B cell (primary cell): ENCODE measurements around the gene LRRC8E. TPM values are rescaled to one million over a fixed set of nuclear protein-coding genes. Genes with fewer than 3 reads are reported as not detected.

Experiments
- ATAC-seq: fragments of 200-7000 bp; cut with Tn5 transposase; one replicate; pipeline ENCODE4 v1.10.0; 2021; ENCODE audit warnings: low read depth, mild to moderate bottlenecking, moderate number of reproducible peaks, moderate library complexity
- CTCF ChIA-PET: fragments of 350-600 bp; sonication (Branson Sonifier 250); formaldehyde crosslinking; loops from one replicate; lab custom pipeline; 2021; ENCODE audit warnings: antibody characterized with exemption, inconsistent platforms; lab: Charles Lee
- POLR2A ChIA-PET: fragments of 350-600 bp; sonication (Branson Sonifier 250); formaldehyde crosslinking; loops from one replicate; lab custom pipeline; 2021; ENCODE audit warnings: antibody characterized with exemption; lab: Charles Lee
- DNase-seq: peaks from one replicate; pipeline ENCODE4 v3.0.0; 2013
- H2AFZ ChIP-seq: 2 replicates; pipeline ENCODE4 v1.6.1; 2012; ENCODE audit warnings: mild to moderate bottlenecking, low read depth, low read length; ENCODE audit not compliant: insufficient read depth, poor library complexity, severe bottlenecking
- H3K27ac ChIP-seq, 2 donors: 1 replicate in 1 of 2; 2 replicates in 1 of 2; pipeline ENCODE4 v1.5.1; 2012 to 2013; ENCODE audit warnings: low read length in 2 of 2, mild to moderate bottlenecking in 2 of 2, moderate library complexity in 1 of 2
- H3K27me3 ChIP-seq, 4 experiments: fragments of 200-600 bp in 1 of 4; sonication (generic) in 1 of 4; replicated peaks in 1 of 4; 1 replicate in 2 of 4; 2 replicates in 2 of 4; pipeline versions ENCODE4 v1.6.1 to v1.7.0; 2013 to 2016; ENCODE audit warnings: low read length in 3 of 4, mild to moderate bottlenecking in 2 of 4, mixed read lengths in 1 of 4, moderate library complexity in 1 of 4; ENCODE audit not compliant: insufficient read depth in 4 of 4, control insufficient read depth in 3 of 4; ENCODE audit errors: control extremely low read depth in 1 of 4
- H3K36me3 ChIP-seq, 2 experiments: replicated peaks in 1 of 2; 1 replicate in 1 of 2; 2 replicates in 1 of 2; pipeline versions ENCODE4 v1.6.1 to v1.7.1; 2013; ENCODE audit warnings: low read length in 1 of 2; ENCODE audit not compliant: insufficient read depth in 2 of 2, control insufficient read depth in 1 of 2; ENCODE audit errors: control extremely low read depth in 1 of 2, extremely low read depth in 1 of 2
- H3K4me1 ChIP-seq, 2 donors: fragments of 200-600 bp in 1 of 2; sonication (generic) in 1 of 2; 1 replicate in 1 of 2; 2 replicates in 1 of 2; pipeline versions ENCODE4 v1.5.1 to v1.6.1; 2013 to 2017; ENCODE audit warnings: low read length in 2 of 2; ENCODE audit not compliant: control insufficient read depth in 2 of 2, insufficient read depth in 2 of 2
- H3K4me2 ChIP-seq: replicated peaks from 2 replicates; pipeline ENCODE3; 2012; ENCODE audit warnings: mild to moderate bottlenecking, low read depth, low read length; ENCODE audit not compliant: poor library complexity, severe bottlenecking
- H3K4me3 ChIP-seq, 5 experiments: fragments of 200-600 bp in 1 of 5; sonication (generic) in 1 of 5; 1 replicate in 3 of 5; 2 replicates in 2 of 5; pipeline versions ENCODE4 v1.5.1 to v1.7.0; 2011 to 2016; ENCODE audit warnings: low read length in 4 of 5, mild to moderate bottlenecking in 4 of 5, low read depth in 2 of 5, control low read depth in 1 of 5, moderate library complexity in 1 of 5; ENCODE audit not compliant: insufficient read depth in 1 of 5; ENCODE audit errors: control extremely low read depth in 1 of 5, extremely low read depth in 1 of 5
- H3K79me2 ChIP-seq: fragments of 200-600 bp; sonication (generic); one replicate; pipeline ENCODE4 v1.6.0; 2016; ENCODE audit warnings: low read length; ENCODE audit not compliant: control insufficient read depth, insufficient read depth
- H3K9ac ChIP-seq: fragments of 200-600 bp; sonication (generic); 2 replicates; pipeline ENCODE4 v1.6.1; 2017; ENCODE audit warnings: mild to moderate bottlenecking, low read length, moderate library complexity
- H3K9me3 ChIP-seq, 3 donors: one replicate each; pipeline versions ENCODE4 v1.6.1 to v1.7.1; 2013; ENCODE audit warnings: low read length in 2 of 3; ENCODE audit not compliant: control insufficient read depth in 2 of 3, insufficient read depth in 1 of 3; ENCODE audit errors: control extremely low read depth in 1 of 3
- H4K20me1 ChIP-seq: 2 replicates; pipeline ENCODE4 v1.6.0; 2012; ENCODE audit warnings: mild to moderate bottlenecking, low read length; ENCODE audit not compliant: insufficient read depth, control insufficient read depth, poor library complexity, severe bottlenecking
- H3K27ac Mint-ChIP-seq: one replicate; pipeline ENCODE4 v1.8.0; 2021; ENCODE audit warnings: mixed read lengths
- H3K27me3 Mint-ChIP-seq: one replicate; pipeline ENCODE4 v1.8.0; 2021; ENCODE audit warnings: mixed read lengths
- H3K4me1 Mint-ChIP-seq: one replicate; pipeline ENCODE4 v1.8.0; 2021; ENCODE audit warnings: mixed read lengths
- H3K4me3 Mint-ChIP-seq: one replicate; pipeline ENCODE4 v1.8.0; 2021; ENCODE audit warnings: mixed read lengths
- H3K9me3 Mint-ChIP-seq: one replicate; pipeline ENCODE4 v1.8.0; 2022; ENCODE audit warnings: mixed read lengths; ENCODE audit not compliant: insufficient read depth
- EZH2 ChIP-seq: IDR thresholded peaks from 2 replicates; pipeline ENCODE4 v1.6.1; 2012; ENCODE audit warnings: borderline replicate concordance, low read depth, mild to moderate bottlenecking, moderate library complexity, low read length; ENCODE audit not compliant: insufficient read depth, poor library complexity, severe bottlenecking
- WGBS: methylation state at CpG from one replicate; pipeline ENCODE4 v1.1.5; 2013; ENCODE audit warnings: missing lambda C conversion rate; ENCODE audit not compliant: insufficient coverage; 5-methylcytosine and 5-hydroxymethylcytosine counted together
- intact Hi-C: fragments of 100-400 bp; cut with micrococcal nuclease; formaldehyde crosslinking; loops from one replicate; pipeline ENCODE4 v1.10.0; 2022
- polyA plus RNA-seq: library from polyadenylated mRNA; depleted of rRNA; stranded (reverse); fragments of >200 nt; gene quantifications from 2 replicates; pipeline ENCODE4 v1.2.3, GENCODE V29; 2012
- total RNA-seq, 2 donors: library from RNA; stranded (reverse); fragments of 120-200 nt in 1 of 2; gene quantifications; 1 replicate in 1 of 2; 2 replicates in 1 of 2; pipeline versions ENCODE4 v1.2.3 to v1.2.4, GENCODE V29; 2013 to 2022
- TF ChIP-seq, protein P1 (sequence below): fragments of 200-600 bp; IDR thresholded peaks from one replicate; pipeline ENCODE4 v1.8.0; 2022; ENCODE audit warnings: antibody characterized with exemption, mild to moderate bottlenecking

The LRRC8E gene
- total and polyA plus RNA-seq, 2 donors (not counting 1 experiment from before 2014, with no cell fraction given), result not detected

DNA sequence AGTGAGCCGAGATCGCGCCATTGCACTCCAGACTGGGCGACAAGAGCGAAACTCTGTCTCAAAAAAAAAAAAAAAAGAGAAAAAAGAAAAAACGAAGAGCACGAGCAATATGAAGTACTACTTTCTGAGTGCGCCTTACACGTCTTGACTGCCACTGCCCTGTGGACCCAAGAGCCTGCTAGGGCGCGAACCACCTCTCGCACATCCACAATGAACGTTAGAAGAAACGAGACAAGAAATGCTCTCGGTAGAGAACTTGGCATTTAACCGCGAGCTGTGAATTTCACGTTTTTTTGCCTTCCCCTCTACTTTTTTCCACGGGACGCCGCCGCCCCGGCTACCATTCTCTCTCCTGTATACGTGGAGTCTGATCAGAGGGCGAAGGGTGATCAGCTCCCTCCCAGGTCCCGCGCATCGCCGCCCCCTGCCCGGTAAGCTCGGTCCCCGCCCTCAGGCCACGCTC, 54.7 kb downstream of the LRRC8E start:
- Histone ChIP-seq H3K79me2 (peaks cover 40% of the 10 kb centered on the region), H3K36me3 (peaks cover 0 to 19% of the 10 kb centered on the region in 2 experiments), H3K27ac (peak overlapping the region; percentile 94 to 99), H3K4me2 (peak overlapping the region; percentile 84), H4K20me1 (no peaks in the 10 kb centered on the region), H3K27me3 (no peaks in the 10 kb centered on the region), H3K4me1 (peaks cover 12 to 21% of the 10 kb centered on the region in 2 donors), H3K4me3 (peak overlapping the region; percentile 70 to 97 (median 87)), H2AFZ (peak overlapping the region; percentile 94), H3K9me3 (no peaks in the 10 kb centered on the region), H3K9ac (peak overlapping the region; percentile 100)
- TF ChIP-seq EZH2, result no peak
- TF ChIP-seq, protein P1, sequence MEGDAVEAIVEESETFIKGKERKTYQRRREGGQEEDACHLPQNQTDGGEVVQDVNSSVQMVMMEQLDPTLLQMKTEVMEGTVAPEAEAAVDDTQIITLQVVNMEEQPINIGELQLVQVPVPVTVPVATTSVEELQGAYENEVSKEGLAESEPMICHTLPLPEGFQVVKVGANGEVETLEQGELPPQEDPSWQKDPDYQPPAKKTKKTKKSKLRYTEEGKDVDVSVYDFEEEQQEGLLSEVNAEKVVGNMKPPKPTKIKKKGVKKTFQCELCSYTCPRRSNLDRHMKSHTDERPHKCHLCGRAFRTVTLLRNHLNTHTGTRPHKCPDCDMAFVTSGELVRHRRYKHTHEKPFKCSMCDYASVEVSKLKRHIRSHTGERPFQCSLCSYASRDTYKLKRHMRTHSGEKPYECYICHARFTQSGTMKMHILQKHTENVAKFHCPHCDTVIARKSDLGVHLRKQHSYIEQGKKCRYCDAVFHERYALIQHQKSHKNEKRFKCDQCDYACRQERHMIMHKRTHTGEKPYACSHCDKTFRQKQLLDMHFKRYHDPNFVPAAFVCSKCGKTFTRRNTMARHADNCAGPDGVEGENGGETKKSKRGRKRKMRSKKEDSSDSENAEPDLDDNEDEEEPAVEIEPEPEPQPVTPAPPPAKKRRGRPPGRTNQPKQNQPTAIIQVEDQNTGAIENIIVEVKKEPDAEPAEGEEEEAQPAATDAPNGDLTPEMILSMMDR, result no peak
- H3K4me1 Mint-ChIP-seq, result peaks cover 30% of the 10 kb centered on the region
- WGBS, result 10% methylated on average over 31 of the region's 33 CpGs
- no peaks in the 10 kb centered on the region for H3K27me3 Mint-ChIP-seq
- H3K27ac Mint-ChIP-seq, result peak overlapping the region; percentile 97
- DNase-seq (no peak), ATAC-seq (peak; percentile 1)
- ChIA-PET CTCF (interaction anchor here (0.7 to 3.9 kb wide), 17 partner anchors 8 to 375 kb away, joined by 3 to 28 read pairs (median 8); partner anchors contain the start of genes ELAVL1, PET100 and SNAPC2), POLR2A (interaction anchor here (0.9 to 3.2 kb wide), 8 partner anchors 14 to 447 kb away, joined by 3 to 29 read pairs (median 4); partner anchors contain the start of genes MAP2K7, PET100, RAB11B and SNAPC2)
- no peaks in the 10 kb centered on the region for H3K9me3 Mint-ChIP-seq
- H3K4me3 Mint-ChIP-seq, result peak overlapping the region; percentile 96
- intact Hi-C loops, result loop anchor here (1.0 to 5.0 kb wide), 8 partner anchors 18 to 447 kb away; partner anchors contain the start of genes MAP2K7, PET100, RAB11B and SNAPC2
